ENCODE measurements around the gene TMTC1. TPM values are rescaled to one million over a fixed set of nuclear protein-coding genes. Genes with fewer than 3 reads are reported as not detected.

TMTC1 gene
- total and polyA plus RNA-seq, 9 of the 15 experiments (the other 6 are each of a cell fraction or from before 2014, with no cell fraction given): under 0.01 to 0.18 (median 0.06) TPM; not detected in 2

DNA sequence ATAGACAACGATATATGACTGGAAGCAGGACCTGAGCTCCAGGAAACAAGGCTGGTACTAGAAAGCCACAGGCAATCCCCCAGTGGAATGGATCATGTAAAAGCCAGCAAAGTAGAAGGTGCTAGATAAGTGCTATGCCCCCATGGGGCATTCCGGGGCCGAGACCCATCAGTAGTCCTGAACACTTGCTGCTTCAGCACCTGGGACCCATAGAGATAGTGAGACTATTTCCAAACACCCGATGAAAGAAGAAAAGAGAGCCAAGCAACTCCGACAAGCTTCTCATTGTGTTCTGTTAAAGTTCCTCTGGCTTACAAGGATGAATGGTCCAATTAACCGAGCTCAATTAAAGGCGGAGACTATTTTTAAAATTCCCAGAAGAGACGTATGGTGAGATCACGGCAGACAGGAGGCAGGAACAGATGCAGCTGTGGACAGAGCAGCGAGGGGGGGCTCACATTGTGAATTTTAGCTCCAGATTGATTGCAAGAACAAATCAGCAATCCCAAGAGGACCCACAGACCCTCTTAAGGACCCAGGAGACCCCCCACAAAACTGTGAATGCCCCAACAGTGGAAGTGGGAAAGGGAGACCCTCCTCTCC lies 143.7 kb downstream of the TMTC1 start:
- no peak overlapping the region for H3K9ac ChIP-seq (ENCODE audit: insufficient read depth in 1 of 2, low read depth in 2 of 2, low read length in 2 of 2)
- H4K20me1 ChIP-seq (replicated peaks; ENCODE audit: control insufficient read depth, insufficient read depth, low read length): no peaks in the 10 kb centered on the region
- peak overlapping the region; percentile 16; the same call in 1 of the 3 replicates for H3K27ac ChIP-seq (ENCODE audit: extremely low read depth, low read depth, low read length)
- peaks cover 0 to 5% of the 10 kb centered on the region in 2 experiments; a peak in 2 of 5 replicates for H3K27me3 ChIP-seq (ENCODE audit: control insufficient read depth in 2 of 2, insufficient read depth in 2 of 2, low read length in 2 of 2)
- no peaks in the 10 kb centered on the region for H3K36me3 ChIP-seq (ENCODE audit: control insufficient read depth, insufficient read depth, low read length)
- intact Hi-C loops (cut with micrococcal nuclease) (no loop called here), in situ Hi-C loops (cut with MboI) (no loop called here)
- 25% methylated on average over 8 of the region's 10 CpGs for WGBS (ENCODE audit: insufficient coverage, low coverage, missing lambda C conversion rate)
- peak overlapping the region; percentile 79; the same call in 1 of the 2 replicates for H2AFZ ChIP-seq (ENCODE audit: low read depth, low read length)
- no peak overlapping the region for H3K4me2 ChIP-seq (ENCODE audit: insufficient read depth, low read length)
- POLR2A ChIA-PET: interaction anchor here (0.5 to 1.5 kb wide), 2 partner anchors 25 to 56 kb away, joined by 3 read pairs; no protein-coding TSS in a partner anchor
- no peaks in the 10 kb centered on the region for H3K9me3 ChIP-seq (replicated peaks; ENCODE audit: control insufficient read depth, insufficient read depth, low read depth, low read length)
- CTCF ChIA-PET (ENCODE audit: low intra/inter-chr PET ratio): no interaction called here
- H3K4me3 ChIP-seq: no peak overlapping the region
- BruUV-seq (replicated peaks): no TSS peak
- no peak for FAIRE-seq
- peaks cover 0 to 6% of the 10 kb centered on the region in 2 experiments; a peak in 3 of 5 replicates for H3K4me1 ChIP-seq (replicated peaks in 1 of 2; ENCODE audit: control insufficient read depth in 2 of 2, insufficient read depth in 2 of 2, low read length in 2 of 2)
- TF ChIP-seq SMAD1 (IDR thresholded peaks at IDR 0.05; ENCODE audit: low read depth, low read length, partially characterized antibody): no peak
- no peak for DNase-seq (ENCODE audit: extremely low read depth in 1 of 4, low spot score in 3 of 4)
- H3K9me1 ChIP-seq (ENCODE audit: control insufficient read depth, insufficient read depth, low read length): no peaks in the 10 kb centered on the region
- no peak; the same call in 2 of the 3 replicates for ATAC-seq
- H3K79me2 ChIP-seq (ENCODE audit: control insufficient read depth, insufficient read depth, low read length): no peaks in the 10 kb centered on the region

DNA sequence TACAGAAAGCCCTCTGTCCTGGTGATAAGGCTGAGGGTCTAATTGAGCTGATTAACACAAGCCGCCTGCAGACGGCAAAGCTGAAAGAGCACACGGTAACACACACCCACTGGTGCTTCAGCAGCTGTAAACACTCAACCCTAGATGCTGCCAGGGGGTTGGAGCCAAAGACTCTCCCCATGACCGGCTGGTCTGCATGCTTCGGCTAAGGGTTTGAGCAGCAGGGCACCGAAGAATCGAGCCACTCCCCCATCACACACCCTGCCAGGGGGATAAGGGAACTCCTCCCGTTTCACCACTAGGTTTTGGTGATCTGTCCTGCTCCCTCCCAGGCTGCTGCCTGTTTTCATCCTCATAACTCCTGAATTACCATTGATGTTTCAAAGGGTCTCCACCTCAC lies 145.2 kb downstream of the TMTC1 start:
- Histone ChIP-seq H3K4me1 (replicated peaks in 1 of 2; ENCODE audit: control insufficient read depth in 2 of 2, insufficient read depth in 2 of 2, low read length in 2 of 2) (peaks cover 0 to 6% of the 10 kb centered on the region in 2 experiments; a peak in 3 of 5 replicates), H3K9ac (ENCODE audit: insufficient read depth in 1 of 2, low read depth in 2 of 2, low read length in 2 of 2) (no peak overlapping the region), H3K27me3 (ENCODE audit: control insufficient read depth in 2 of 2, insufficient read depth in 2 of 2, low read length in 2 of 2) (peaks cover 0 to 5% of the 10 kb centered on the region in 2 experiments; a peak in 2 of 5 replicates), H3K36me3 (ENCODE audit: control insufficient read depth, insufficient read depth, low read length) (no peaks in the 10 kb centered on the region), H2AFZ (ENCODE audit: low read depth, low read length) (no peak overlapping the region), H3K9me3 (replicated peaks; ENCODE audit: control insufficient read depth, insufficient read depth, low read depth, low read length) (no peaks in the 10 kb centered on the region), H3K27ac (ENCODE audit: extremely low read depth, low read depth, low read length) (no peak overlapping the region), H3K79me2 (ENCODE audit: control insufficient read depth, insufficient read depth, low read length) (no peaks in the 10 kb centered on the region), H3K4me3 (no peak overlapping the region), H4K20me1 (replicated peaks; ENCODE audit: control insufficient read depth, insufficient read depth, low read length) (no peaks in the 10 kb centered on the region), H3K9me1 (ENCODE audit: control insufficient read depth, insufficient read depth, low read length) (no peaks in the 10 kb centered on the region), H3K4me2 (ENCODE audit: insufficient read depth, low read length) (no peak overlapping the region)
- 15% methylated on average over 8 of the region's 8 CpGs for WGBS (ENCODE audit: insufficient coverage, low coverage, missing lambda C conversion rate)
- DNase-seq (ENCODE audit: extremely low read depth in 1 of 4, low spot score in 3 of 4): no peak
- POLR2A ChIA-PET: interaction anchor here (0.6 to 0.7 kb wide), 2 partner anchors 18 to 526 kb away, joined by 3 read pairs; no protein-coding TSS in a partner anchor
- no peak for ATAC-seq
- BruUV-seq (replicated peaks): no TSS peak
- no peak for FAIRE-seq
- CTCF ChIA-PET (ENCODE audit: low intra/inter-chr PET ratio): no interaction called here
- intact Hi-C loops (cut with micrococcal nuclease): no loop called here
- in situ Hi-C loops (cut with MboI): no loop called here
- no peak for TF ChIP-seq SETDB1 (IDR thresholded peaks at IDR 0.05; ENCODE audit: low read length)
- TF ChIP-seq, protein P1, sequence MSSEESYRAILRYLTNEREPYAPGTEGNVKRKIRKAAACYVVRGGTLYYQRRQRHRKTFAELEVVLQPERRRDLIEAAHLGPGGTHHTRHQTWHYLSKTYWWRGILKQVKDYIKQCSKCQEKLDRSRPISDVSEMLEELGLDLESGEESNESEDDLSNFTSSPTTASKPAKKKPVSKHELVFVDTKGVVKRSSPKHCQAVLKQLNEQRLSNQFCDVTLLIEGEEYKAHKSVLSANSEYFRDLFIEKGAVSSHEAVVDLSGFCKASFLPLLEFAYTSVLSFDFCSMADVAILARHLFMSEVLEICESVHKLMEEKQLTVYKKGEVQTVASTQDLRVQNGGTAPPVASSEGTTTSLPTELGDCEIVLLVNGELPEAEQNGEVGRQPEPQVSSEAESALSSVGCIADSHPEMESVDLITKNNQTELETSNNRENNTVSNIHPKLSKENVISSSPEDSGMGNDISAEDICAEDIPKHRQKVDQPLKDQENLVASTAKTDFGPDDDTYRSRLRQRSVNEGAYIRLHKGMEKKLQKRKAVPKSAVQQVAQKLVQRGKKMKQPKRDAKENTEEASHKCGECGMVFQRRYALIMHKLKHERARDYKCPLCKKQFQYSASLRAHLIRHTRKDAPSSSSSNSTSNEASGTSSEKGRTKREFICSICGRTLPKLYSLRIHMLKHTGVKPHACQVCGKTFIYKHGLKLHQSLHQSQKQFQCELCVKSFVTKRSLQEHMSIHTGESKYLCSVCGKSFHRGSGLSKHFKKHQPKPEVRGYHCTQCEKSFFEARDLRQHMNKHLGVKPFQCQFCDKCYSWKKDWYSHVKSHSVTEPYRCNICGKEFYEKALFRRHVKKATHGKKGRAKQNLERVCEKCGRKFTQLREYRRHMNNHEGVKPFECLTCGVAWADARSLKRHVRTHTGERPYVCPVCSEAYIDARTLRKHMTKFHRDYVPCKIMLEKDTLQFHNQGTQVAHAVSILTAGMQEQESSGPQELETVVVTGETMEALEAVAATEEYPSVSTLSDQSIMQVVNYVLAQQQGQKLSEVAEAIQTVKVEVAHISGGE (CRISPR knock-in tag; IDR thresholded peaks at IDR 0.05): no peak
- no peak for TF ChIP-seq CXXC5 (CRISPR knock-in tag; IDR thresholded peaks at IDR 0.05)
- no peak for TF ChIP-seq ZNF444 (CRISPR knock-in tag; IDR thresholded peaks at IDR 0.05)
- TF ChIP-seq ZNF699 (CRISPR knock-in tag; IDR thresholded peaks at IDR 0.05; ENCODE audit: insufficient replicate concordance): no peak
- TF ChIP-seq, protein P2, sequence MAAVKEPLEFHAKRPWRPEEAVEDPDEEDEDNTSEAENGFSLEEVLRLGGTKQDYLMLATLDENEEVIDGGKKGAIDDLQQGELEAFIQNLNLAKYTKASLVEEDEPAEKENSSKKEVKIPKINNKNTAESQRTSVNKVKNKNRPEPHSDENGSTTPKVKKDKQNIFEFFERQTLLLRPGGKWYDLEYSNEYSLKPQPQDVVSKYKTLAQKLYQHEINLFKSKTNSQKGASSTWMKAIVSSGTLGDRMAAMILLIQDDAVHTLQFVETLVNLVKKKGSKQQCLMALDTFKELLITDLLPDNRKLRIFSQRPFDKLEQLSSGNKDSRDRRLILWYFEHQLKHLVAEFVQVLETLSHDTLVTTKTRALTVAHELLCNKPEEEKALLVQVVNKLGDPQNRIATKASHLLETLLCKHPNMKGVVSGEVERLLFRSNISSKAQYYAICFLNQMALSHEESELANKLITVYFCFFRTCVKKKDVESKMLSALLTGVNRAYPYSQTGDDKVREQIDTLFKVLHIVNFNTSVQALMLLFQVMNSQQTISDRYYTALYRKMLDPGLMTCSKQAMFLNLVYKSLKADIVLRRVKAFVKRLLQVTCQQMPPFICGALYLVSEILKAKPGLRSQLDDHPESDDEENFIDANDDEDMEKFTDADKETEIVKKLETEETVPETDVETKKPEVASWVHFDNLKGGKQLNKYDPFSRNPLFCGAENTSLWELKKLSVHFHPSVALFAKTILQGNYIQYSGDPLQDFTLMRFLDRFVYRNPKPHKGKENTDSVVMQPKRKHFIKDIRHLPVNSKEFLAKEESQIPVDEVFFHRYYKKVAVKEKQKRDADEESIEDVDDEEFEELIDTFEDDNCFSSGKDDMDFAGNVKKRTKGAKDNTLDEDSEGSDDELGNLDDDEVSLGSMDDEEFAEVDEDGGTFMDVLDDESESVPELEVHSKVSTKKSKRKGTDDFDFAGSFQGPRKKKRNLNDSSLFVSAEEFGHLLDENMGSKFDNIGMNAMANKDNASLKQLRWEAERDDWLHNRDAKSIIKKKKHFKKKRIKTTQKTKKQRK (IDR thresholded peaks at IDR 0.05; ENCODE audit: borderline replicate concordance, low read depth, low read length): no peak

Measured in K562 (cell line).